Urothelium cell line (cell line): ENCODE measurements around the gene SDK2.
"Not testable (repeated sequence)": the region's sequence is repeated elsewhere in the genome, so short reads cannot be mapped to it uniquely, and the experiment has no call there.

Source experiments
- DNase-seq: peaks from one replicate; pipeline ENCODE4 v3.0.0; 2011; ENCODE audit warnings: low spot score, mixed read lengths
- FAIRE-seq: peaks from 2 replicates; lab custom pipeline; 2011; peaks lifted over from hg19 to GRCh38; lab: Jason Lieb, UNC

SDK2 gene

DNA sequence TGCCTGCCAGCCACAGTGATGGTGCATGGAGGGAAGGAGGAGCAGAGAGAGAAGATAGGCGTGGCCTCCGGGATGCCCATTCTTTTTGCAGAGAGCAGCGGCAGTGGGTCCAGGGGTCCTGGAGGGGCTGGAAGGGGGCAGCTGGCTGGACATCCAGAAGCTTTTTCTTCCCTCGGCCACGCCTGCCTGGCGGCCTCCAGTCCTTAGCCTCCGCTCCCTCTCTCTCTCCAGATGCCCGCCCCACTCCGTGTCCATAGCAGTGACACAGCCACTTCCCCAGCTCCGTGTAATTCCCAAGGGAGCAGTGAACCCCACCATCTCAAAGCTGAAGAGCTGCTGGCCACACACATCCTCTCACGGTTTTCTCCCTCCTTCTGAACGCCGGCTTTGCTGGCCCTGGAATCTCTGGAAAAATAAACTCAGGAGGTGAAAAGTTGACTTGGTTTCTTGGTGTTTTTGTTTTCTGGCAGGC is 306.2 kb downstream of the SDK2 start:
- FAIRE-seq (peak; percentile 20), DNase-seq (no peak)

DNA sequence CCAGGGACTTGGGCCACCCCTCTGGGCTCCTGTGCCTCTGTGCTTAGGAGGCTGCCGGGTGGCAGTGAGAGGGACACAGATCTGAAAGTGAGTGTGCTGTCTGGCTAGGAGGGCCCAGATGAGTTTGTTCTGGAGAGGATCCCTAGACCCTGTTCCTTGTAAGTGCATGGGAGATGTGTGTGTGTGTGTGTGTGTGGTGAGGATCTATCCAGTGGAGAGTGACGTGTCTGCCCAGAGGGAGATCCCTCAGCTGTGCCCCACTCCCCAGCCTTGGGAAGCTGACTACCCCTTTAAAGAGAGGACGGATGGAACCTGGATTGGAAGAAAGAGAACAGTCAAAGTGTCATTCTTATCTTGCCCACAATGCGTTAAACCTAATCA is 306.9 kb downstream of the SDK2 start:
- FAIRE-seq, result no peak

GRCh38 chr17:73336408-73337329 is 307.6 kb downstream of the SDK2 start:
- FAIRE-seq (peak; percentile 91), DNase-seq (no peak)

More for the DNA sequence above, 306.9 kb downstream of the SDK2 start:
- no peak for DNase-seq

DNA sequence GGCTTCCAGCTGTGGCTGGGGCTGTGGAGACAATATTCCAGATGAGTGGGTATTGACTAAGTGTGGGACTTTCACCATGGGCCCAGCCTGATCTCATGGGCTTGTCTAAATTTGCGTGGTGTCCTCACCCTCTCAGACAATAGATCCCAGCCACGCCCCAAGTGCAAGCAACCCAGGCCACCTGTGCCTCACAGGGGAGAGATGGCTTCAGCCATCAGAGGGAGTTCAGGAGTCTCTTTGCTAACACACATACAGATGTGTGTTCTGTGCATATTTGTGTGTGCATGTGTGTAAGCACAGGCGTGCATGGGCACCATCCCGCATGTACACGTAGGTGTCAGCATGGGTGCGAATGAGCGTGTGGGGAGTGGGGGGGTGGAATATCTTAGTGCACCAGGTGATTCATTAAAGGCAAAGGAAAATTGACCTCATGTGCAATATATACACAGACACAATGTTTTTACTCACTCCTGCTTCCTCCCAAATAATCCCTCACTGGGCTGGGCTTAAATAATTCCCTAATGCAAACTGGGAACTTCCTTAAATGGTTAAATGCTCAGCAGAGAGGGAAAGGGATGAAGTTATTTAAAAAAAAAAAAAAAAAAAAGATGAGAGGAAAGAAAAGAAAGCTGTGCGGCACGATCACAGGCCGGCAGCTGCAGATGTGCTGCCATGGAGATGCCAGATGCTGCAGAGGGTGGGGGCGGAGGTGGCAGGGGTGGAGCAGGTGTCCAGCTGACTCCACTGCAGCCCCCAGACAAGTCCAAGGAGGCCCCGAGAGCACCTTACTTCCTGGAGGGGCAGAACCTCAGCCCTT is 308.4 kb downstream of the SDK2 start:
- FAIRE-seq, result peak; percentile 80
- no peak for DNase-seq

- FAIRE-seq, result peak; percentile 71
- DNase-seq, result no peak
These were observed 309.3 kb downstream of the SDK2 start for GRCh38 chr17:73334771-73335513.

- FAIRE-seq, DNase-seq: not testable (repeated sequence)
These were observed 310.8 kb downstream of the SDK2 start for GRCh38 chr17:73333445-73333844.

GRCh38 chr17:73331060-73331459 is 313.2 kb downstream of the SDK2 start:
- FAIRE-seq, result no peak
- DNase-seq, result no peak

DNA sequence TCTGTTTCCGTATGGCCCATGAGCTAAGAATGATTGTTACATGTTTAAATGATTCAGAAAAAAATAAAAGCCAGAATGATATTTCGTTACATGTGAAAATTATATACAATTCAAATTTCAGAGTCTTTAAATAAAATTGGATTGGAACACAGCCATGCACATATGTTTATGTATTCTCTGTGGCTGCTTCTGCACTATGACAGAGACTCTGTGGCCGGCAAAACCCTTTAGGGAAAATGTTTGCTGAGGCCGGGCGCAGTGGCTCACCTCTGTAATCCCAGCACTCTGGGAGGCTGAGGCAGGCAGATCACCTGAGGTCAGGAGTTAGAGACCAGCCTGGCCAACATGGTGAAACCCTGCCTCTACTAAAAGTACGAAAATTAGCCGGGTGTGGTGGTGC is 316.6 kb downstream of the SDK2 start:
- no peak for FAIRE-seq

GRCh38 chr17:73325527-73325842 is 318.8 kb downstream of the SDK2 start:
- DNase-seq (no peak), FAIRE-seq (no peak)

More for the DNA sequence above, 316.6 kb downstream of the SDK2 start:
- no peak for DNase-seq

DNA sequence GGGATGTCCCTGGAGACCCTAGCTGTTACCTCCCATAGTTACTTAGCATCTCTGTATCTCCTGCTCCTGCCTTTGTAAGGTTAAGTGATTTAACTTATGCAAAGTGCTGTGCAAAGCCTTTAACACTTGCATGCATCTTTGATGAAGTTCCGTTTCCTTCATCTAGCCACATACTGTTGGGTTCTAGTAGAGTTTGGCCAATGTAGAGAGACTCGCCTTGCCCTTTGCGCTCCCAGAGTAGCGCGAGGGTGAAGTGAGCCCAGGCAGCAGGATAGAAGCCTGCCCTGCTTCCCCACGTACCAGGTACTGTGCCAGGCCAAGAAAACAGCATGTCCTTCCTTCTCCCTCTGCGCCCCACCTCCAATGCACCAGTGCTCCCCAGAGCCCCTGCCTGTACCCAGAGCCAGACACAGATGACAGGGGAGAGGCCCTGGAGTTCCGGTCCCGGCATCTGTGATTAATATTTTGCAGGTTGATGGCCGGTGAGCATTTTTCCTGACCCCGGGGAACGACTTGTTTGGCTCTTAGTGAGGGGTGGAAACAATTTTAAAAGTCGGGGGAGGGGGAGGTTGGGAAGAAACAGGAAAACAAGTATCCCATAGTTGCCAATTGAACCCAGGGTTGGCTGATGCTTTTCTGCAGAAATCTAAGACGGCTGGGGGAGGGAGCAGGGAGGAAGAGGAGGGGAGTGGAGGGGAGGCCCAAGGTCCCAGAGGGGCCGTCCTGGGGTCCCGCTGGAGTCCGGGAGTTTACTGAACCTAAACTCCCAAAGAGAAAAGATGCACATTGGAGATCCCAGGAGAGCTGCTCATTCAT is 319.3 kb downstream of the SDK2 start:
- DNase-seq (no peak), FAIRE-seq (peak; percentile 65)

GRCh38 chr17:73324160-73324475 is 320.1 kb downstream of the SDK2 start:
- DNase-seq, result no peak

GRCh38 chr17:73323409-73324159 is 320.7 kb downstream of the SDK2 start:
- peak; percentile 73 for FAIRE-seq
- no peak for DNase-seq

More at GRCh38 chr17:73324160-73324475, 320.1 kb downstream of the SDK2 start:
- no peak for FAIRE-seq

DNA sequence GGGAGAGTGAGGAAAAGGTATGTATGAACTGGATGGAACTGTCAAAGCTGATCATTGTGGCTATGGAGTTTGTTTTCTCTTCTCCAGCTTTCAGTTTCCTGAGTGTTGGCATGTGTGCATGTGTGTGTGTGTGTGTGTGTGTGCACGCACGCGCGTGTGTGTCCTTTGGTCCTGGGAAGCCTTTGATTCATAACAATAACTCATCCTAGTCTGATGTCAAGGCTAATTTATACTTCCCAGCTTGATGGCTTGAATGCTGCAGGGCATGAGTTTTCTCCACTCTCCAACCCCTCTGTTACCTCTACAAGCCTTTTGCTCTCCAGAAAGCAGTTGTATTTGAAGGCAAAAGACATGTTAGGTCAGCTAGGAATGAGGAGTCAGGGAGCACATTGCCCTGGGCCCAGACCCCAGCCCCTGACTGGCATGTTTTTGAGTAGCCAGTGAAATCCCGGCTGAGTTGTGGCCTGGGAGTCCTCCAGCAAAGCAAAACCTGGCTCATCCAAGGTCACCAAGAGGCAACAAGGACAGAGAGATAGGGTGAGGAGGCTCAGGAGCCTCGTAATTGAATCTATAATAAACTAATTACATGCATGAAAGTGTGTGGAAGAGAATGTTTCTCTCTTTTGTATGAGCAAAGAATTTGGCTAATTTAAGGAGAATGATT is 323.5 kb downstream of the SDK2 start:
- DNase-seq (no peak), FAIRE-seq (peak; percentile 20)

GRCh38 chr17:73319766-73320165 is 324.5 kb downstream of the SDK2 start:
- DNase-seq (no peak), FAIRE-seq (no peak)

- DNase-seq, result no peak
- FAIRE-seq, result no peak
These were observed 325.4 kb downstream of the SDK2 start for GRCh38 chr17:73318836-73319235.

- DNase-seq, result no peak
- FAIRE-seq, result peak; percentile 9
These were observed 325.8 kb downstream of the SDK2 start for GRCh38 chr17:73318427-73318813.

GRCh38 chr17:73317513-73318426 is 326.5 kb downstream of the SDK2 start:
- DNase-seq (no peak), FAIRE-seq (peak; percentile 53)

- DNase-seq (no peak), FAIRE-seq (no peak)
These were observed 327.2 kb downstream of the SDK2 start for GRCh38 chr17:73316919-73317505.
